Amniotic stem cell (primary cell): ENCODE data around the gene MRAP.

Source experiments
- DNase-seq: peaks from one replicate; lab custom pipeline; 2025; lab: John Stamatoyannopoulos, UW

Gene MRAP

DNA sequence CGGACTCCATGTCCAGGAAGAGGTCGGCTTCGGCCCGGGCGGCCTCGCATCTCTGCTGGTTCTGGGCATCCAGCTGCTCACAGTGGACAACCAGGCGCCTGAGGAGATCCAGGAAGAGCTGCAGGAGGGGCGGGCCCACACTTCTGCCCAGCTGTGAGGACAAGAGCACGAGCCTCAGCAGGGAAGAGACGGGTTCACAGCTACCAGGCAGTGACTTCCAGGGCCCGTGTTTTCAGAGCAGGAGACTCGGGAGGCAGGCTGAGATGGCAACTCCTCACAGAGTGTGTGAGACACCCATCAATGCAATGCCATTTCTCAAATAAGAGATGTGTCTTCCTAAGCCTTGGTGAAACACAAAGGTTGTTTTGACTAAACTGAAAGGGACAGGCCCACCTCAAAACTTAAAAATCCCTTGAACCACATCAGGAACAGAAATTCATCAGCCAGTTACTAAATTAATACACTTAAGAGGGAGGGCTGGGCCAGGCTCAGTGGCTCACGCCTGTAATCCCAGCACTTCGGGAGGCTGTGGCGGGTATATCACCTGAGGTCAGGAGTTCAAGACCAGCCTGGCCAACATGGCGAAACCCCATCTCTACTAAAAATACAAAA, 50.8 kb downstream of the MRAP start:
- DNase-seq, result no peak

DNA sequence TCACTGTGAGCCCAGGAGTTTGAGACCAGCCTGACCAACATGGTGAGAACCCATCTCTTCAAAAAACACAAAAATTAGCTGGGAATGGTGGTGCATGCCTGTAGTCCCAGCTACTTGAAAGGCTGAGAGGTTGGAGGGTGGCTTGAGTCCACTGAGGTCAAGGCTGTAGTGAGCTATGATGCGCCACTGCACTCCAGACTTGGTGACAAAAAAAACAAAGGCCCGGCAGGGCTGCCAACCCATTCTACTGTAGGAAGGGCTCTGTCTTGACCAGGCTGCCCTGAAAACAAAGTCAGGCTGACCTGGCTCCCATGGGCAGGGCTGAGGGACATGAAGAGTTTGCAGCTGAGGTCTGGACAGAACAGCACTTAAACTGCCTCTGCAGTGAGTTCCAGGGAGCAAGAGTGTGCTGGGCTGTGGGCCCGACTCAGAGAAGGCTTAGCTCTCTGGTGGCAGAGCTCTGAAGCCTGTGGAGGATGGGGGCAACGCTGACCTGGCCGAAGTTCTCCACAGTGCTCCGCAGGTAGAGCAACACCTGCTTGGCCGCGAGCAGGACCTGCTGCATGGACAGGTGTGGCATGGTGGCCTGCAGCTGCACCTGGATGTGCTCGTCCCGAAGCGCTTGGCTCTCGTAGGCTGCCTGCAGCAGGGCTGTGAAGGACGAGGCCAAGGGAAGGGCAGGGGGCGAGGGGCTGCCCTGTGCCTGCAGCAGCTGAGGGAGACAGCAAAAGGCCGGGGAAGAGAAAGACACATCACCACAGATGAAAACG, 51.7 kb downstream of the MRAP start:
- no peak for DNase-seq

DNA sequence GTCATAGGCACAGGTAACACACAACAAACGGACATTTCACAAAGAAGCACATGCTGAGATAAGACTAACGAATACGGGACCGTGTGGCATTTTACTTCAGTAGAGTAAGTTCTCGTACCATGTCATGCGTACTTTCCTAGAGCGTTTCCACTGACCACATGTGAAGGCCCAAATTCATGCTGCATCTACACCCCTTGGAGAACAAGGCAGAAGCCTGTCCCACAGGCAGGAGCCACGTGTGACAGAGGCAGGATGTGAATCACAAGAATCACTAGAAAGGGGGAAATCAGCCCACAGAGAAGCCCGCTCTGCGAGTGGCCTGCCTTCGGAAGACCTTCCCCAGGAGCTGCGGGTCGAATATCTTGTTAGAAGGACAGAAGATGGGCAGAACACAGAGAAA, 52.3 kb downstream of the MRAP start:
- no peak for DNase-seq

DNA sequence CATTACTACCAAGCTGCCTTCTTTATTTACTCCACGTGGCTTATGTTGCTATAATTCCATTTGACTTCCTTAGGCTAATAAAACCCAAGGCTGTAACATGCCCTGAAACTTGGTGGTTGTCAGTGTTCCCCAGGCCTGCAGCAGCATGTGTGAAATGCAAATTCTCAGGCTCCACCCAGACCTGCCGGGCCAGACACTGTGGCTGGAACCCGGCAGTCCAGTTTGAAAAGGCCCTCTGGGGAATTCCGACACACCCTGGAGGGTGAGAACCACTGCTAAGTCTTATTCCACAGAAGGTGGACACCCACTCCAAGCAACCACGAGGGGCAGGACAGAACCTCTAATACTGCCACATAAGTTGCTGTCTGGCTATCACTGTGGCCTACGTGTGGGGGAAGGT, 52.8 kb downstream of the MRAP start:
- DNase-seq, result no peak

DNA sequence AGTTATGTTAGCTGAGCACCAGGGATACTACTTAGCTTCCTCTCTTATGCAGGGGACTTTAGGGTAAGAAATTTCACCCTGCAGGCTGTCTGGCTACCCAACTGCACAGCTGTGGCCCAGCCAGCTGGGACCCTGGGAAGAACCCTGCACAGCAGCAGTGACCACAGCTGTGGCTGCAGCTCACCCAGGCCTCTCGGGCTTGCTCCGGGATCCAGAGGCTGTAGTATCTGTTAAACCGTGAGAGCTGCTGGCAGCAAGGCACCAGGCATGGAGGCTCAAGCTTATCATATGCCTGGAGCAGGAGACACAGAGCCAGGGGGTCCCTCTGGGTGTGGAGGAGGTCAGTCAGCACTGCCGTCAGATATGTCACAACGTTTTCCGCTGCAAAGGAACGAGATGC, 53.9 kb downstream of the MRAP start:
- no peak for DNase-seq

DNA sequence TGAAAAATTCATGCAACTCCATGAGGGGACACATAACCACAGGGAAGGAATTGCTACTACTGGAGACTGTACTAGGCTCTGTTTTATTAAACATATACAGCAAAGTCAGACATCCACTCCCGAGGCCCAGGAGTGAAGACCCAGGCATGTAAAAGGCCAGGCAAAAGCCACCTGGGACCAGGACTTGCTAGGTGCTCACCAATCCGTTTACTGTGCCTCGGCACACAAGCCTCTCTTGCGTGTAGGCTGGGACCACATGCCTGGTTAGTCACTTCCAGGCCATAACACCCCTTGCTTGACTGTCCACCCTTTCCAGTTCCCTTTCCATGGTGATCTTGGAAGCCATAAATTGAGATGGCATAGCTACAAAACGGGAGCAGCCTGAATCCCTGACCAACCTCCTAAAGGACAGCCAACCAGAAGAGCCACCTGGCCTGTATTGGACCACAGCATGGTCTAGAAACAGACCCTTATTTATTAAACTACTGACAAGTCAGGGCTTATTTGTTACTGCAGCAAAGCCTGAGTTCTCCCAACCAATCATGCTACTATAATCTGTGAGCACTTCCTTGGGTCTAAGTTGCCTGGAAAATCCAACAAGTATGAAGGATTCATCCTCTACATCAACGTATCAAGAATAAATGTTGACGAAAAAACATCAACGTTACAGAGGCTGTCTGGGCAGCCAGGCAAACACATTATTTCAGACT, 54.5 kb downstream of the MRAP start:
- DNase-seq, result no peak

DNA sequence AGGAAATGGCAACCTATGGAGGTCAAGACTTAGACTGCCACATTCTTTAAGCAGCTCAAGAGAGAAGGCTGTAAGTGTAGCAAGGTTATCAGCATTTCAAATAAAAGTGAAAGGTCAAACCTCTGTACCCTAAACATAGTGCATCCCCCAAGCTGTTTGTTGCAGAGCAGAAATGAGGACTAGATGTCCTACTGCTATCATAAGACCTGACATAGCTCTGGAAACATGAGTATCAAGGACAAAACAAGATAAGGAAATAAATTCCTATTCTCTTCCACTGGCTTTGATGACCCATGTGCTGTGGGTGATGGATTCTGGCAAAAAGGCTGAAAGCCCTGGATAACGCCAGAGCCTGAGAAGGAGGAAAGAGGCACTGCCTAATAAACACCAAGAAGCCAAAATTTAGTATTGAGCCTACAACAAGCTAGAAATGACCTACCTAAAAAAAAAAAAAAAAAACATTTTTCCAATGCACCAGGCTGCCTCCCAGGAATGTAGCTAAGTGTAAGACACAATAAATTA, 58.3 kb downstream of the MRAP start:
- no peak for DNase-seq

DNA sequence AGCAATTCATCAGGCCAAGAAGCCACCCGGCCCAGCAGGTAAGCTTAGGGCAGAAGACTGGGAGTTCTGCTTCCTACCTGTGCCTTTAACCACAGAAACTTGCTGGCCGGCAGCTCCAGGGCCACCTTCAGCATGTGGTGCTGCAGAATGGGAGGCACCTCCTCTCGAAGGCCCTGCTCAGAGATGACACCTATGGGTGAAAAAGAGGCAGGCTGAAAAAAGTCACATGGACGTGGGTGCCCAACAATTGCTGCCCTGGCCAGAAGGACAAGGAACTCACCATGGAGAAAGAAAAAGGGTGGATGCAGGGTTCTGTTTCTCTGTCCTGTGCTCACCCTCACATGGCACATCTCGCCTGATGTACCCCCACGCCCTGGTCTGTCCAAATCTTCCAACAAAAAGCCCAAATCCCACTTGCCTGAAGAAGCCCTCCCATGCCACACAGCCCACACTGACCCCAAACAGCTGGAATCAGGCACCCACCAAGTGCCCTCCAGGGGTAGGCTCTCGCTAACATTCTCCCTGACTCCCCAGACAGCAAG, 61.1 kb downstream of the MRAP start:
- DNase-seq, result no peak

DNA sequence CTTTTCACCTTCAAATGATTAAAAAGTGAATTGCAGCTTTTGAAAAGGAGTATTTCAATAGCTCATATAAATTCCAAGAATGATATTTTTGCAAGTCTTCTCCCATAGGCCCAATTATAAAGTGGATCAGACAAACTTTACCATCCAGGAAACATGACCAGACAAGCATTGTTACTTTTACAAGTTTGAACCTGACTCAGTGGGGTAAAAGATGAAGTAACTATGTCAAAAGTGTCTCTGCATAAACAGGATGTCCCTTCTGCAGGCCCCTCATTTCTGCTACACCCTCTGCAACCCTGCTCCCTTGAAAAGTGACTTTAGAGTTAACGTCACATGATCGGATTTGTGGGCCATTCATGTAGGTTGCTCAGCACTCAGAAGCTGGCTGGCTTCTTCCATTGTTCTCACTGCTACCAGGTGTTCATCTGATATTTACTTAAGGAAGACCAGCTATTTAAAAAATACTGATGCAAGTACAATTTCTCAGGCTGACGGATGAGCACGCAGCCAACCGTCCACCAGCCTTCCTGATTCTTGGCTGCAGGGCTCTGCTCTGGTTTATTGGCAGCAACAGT, 61.8 kb downstream of the MRAP start:
- DNase-seq, result no peak
